Stimulated activated CD8-positive, alpha-beta memory T cell treated with anti-CD3 and anti-CD28 coated beads, Interleukin-4, amount 100 ng/mL, for 48 hours (primary cell): ENCODE results near the gene CUL4A.
A peak's percentile ranks its signal among the peaks of the same experiment; 100 is the strongest.

Experiments
- DNase-seq: peaks from one replicate; pipeline ENCODE4 v3.0.0-alpha.2; 2020

The CUL4A gene

GRCh38 chr13:113182046-113182445 is 27.4 kb upstream of the CUL4A start:
- no peak for DNase-seq

GRCh38 chr13:113183450-113184129 is 25.8 kb upstream of the CUL4A start:
- no peak for DNase-seq

- no peak for DNase-seq
Measured at GRCh38 chr13:113184568-113185440, 24.6 kb upstream of the CUL4A start.

GRCh38 chr13:113186061-113186900 is 23.1 kb upstream of the CUL4A start:
- no peak for DNase-seq

- peak; percentile 79 for DNase-seq
Measured at GRCh38 chr13:113187263-113187669, 22.1 kb upstream of the CUL4A start.

GRCh38 chr13:113187883-113188665 is 21.3 kb upstream of the CUL4A start:
- DNase-seq, result no peak

GRCh38 chr13:113190181-113190580 is 19.2 kb upstream of the CUL4A start:
- no peak for DNase-seq

GRCh38 chr13:113192279-113192678 is 17.1 kb upstream of the CUL4A start:
- DNase-seq, result no peak

GRCh38 chr13:113192902-113193301 is 16.5 kb upstream of the CUL4A start:
- no peak for DNase-seq

GRCh38 chr13:113195360-113195759 is 14.1 kb upstream of the CUL4A start:
- no peak for DNase-seq

GRCh38 chr13:113196970-113197737 is 12.3 kb upstream of the CUL4A start:
- no peak for DNase-seq

GRCh38 chr13:113201815-113202214 is 7.6 kb upstream of the CUL4A start:
- no peak for DNase-seq

- DNase-seq, result no peak
Measured at GRCh38 chr13:113202912-113203311, 6.5 kb upstream of the CUL4A start.

GRCh38 chr13:113203507-113204377 is 5.7 kb upstream of the CUL4A start:
- no peak for DNase-seq

- DNase-seq, result no peak
Measured at GRCh38 chr13:113204378-113204734, 5.1 kb upstream of the CUL4A start.

- no peak for DNase-seq
Measured at GRCh38 chr13:113205428-113205931, 3.9 kb upstream of the CUL4A start.

GRCh38 chr13:113207460-113207859 is 2.0 kb upstream of the CUL4A start:
- no peak for DNase-seq

GRCh38 chr13:113207890-113208420 is 1.5 kb upstream of the CUL4A start:
- peak; percentile 41 for DNase-seq

GRCh38 chr13:113208421-113209335 is 735 bp upstream of the CUL4A start, which contains the start of gene PCID2:
Gene PCID2, minus strand, starts transcription at chr13:113208669. Its CDS starts 35 bp downstream, at chr13:113208634.
- peak; percentile 93 for DNase-seq
